Left lung (tissue), 10 donors: ENCODE measurements around the gene MORN1. TPM values are rescaled to one million over a fixed set of nuclear protein-coding genes. Genes with fewer than 3 reads are reported as not detected.

Source experiments
- ATAC-seq: fragments of 200-7000 bp; cut with Tn5 transposase; one replicate; pipeline ENCODE4 v1.9.1; 2020; ENCODE audit warnings: moderate library complexity
- DNase-seq, 4 donors: peaks; one replicate each; pipeline ENCODE4 v3.0.0-alpha.2; 2013 to 2020
- H3K27ac ChIP-seq, 2 donors: fragments of 200-600 bp; sonication (generic) in 1 of 2; one replicate each; pipeline versions ENCODE4 v1.5.0 to v1.8.0; 2020 to 2021
- H3K27me3 ChIP-seq, 2 donors: fragments of 200-600 bp; sonication (generic) in 1 of 2; one replicate each; pipeline versions ENCODE4 v1.5.0 to v1.8.0; 2020 to 2021
- H3K36me3 ChIP-seq, 2 donors: fragments of 200-600 bp; sonication (generic) in 1 of 2; one replicate each; pipeline versions ENCODE4 v1.5.0 to v1.8.0; 2020 to 2021
- H3K4me1 ChIP-seq, 2 donors: fragments of 200-600 bp; one replicate each; pipeline ENCODE4 v1.8.0; 2021
- H3K4me3 ChIP-seq, 2 donors: fragments of 200-600 bp; sonication (generic) in 1 of 2; one replicate each; pipeline versions ENCODE4 v1.5.0 to v1.8.0; 2020 to 2021; ENCODE audit warnings: mild to moderate bottlenecking in 1 of 2
- H3K9me3 ChIP-seq, 2 donors: fragments of 200-600 bp; sonication (generic) in 1 of 2; one replicate each; pipeline versions ENCODE4 v1.5.0 to v1.8.0; 2020 to 2021
- CTCF ChIP-seq, 2 donors: fragments of 200-600 bp; sonication (generic) in 1 of 2; IDR thresholded peaks; one replicate each; pipeline versions ENCODE4 v1.5.0 to v1.8.0; 2021; ENCODE audit warnings: antibody characterized with exemption in 2 of 2
- intact Hi-C, 2 donors: fragments of 100-400 bp; cut with DNase I; formaldehyde crosslinking; loops; one replicate each; pipeline versions ENCODE4 v1.11.2 to v1.14.2; 2022
- polyA plus RNA-seq, 6 donors: library from polyadenylated mRNA; unstranded; fragments of 120-200 nt; gene quantifications; one replicate each; pipeline ENCODE4 v1.2.1, GENCODE V29; 2013; ENCODE audit not compliant: insufficient read length in 6 of 6
- total RNA-seq, 2 donors: library from RNA; stranded (reverse); fragmentation: NEBNext Ultra II Directional; extraction: Animal tissue kit (Norgen Biotek cat#: 25700); gene quantifications; one replicate each; pipeline ENCODE4 v1.2.1, GENCODE V29; 2021
- donor health status: DM: no; HTN: yes; CAD: no.
- donor health status: DM: no; HTN: no; CAD: no.

The MORN1 gene
- total and polyA plus RNA-seq, 8 donors, result 7.5 to 17.8 (median 14.1) TPM

- no peaks in the 10 kb centered on the region for H3K36me3 ChIP-seq
- no peak overlapping the region for H3K27ac ChIP-seq
- TF ChIP-seq CTCF (IDR thresholded peaks at IDR 0.05), result no peak
- no peaks in the 10 kb centered on the region for H3K27me3 ChIP-seq
- H3K4me3 ChIP-seq, result no peak overlapping the region
- intact Hi-C loops, result loop anchor here in 1 of 2 donors (10.0 kb wide), 1 partner anchor 189 kb away; the partner anchor contains the start of gene FAAP20
- ATAC-seq, result no peak
- H3K4me1 ChIP-seq, result peaks cover 4 to 6% of the 10 kb centered on the region in 2 donors
- DNase-seq, result peak in 2 of 4 donors; percentile 24 to 47
- H3K9me3 ChIP-seq, result no peaks in the 10 kb centered on the region
These were observed 7.1 kb downstream of the MORN1 start for GRCh38 chr1:2384130-2384860.

- no peak for TF ChIP-seq CTCF (IDR thresholded peaks at IDR 0.05)
- intact Hi-C loops, result loop anchor here (2.0 to 10.0 kb wide), 2 partner anchors 189 kb away; partner anchors contain the start of gene FAAP20 (in 2 of the 2)
- H3K9me3 ChIP-seq, result no peaks in the 10 kb centered on the region
- H3K27ac ChIP-seq, result no peak overlapping the region
- no peak overlapping the region for H3K4me3 ChIP-seq
- no peaks in the 10 kb centered on the region for H3K27me3 ChIP-seq
- no peak for ATAC-seq
- DNase-seq, result peak in 2 of 4 donors; percentile 15 to 45
- no peaks in the 10 kb centered on the region for H3K36me3 ChIP-seq
- H3K4me1 ChIP-seq, result peaks cover 4 to 6% of the 10 kb centered on the region in 2 donors
These were observed 7.8 kb downstream of the MORN1 start for GRCh38 chr1:2383576-2383975.

GRCh38 chr1:2382621-2383361 is 8.6 kb downstream of the MORN1 start:
- no peak overlapping the region for H3K27ac ChIP-seq
- H3K36me3 ChIP-seq, result no peaks in the 10 kb centered on the region
- DNase-seq (peak in 3 of 4 donors; percentile 26 to 75 (median 30)), ATAC-seq (peak; percentile 53)
- peak in 1 of 2 donors; percentile 17 for TF ChIP-seq CTCF (IDR thresholded peaks at IDR 0.05)
- H3K27me3 ChIP-seq, result no peaks in the 10 kb centered on the region
- H3K9me3 ChIP-seq, result no peaks in the 10 kb centered on the region
- no peak overlapping the region for H3K4me3 ChIP-seq
- intact Hi-C loops, result loop anchor here (2.0 to 10.0 kb wide), 2 partner anchors 188 kb away; partner anchors contain the start of gene FAAP20 (in 2 of the 2)
- peaks cover 4 to 6% of the 10 kb centered on the region in 2 donors for H3K4me1 ChIP-seq

GRCh38 chr1:2381741-2382620 is 9.4 kb downstream of the MORN1 start:
- DNase-seq, result peak; percentile 69 to 97 (median 86)
- H3K9me3 ChIP-seq, result no peaks in the 10 kb centered on the region
- H3K27ac ChIP-seq, result no peak overlapping the region
- peaks cover 4 to 6% of the 10 kb centered on the region in 2 donors for H3K4me1 ChIP-seq
- intact Hi-C loops, result loop anchor here (2.0 to 10.0 kb wide), 2 partner anchors 187 kb away; partner anchors contain the start of gene FAAP20 (in 2 of the 2)
- H3K27me3 ChIP-seq, result no peaks in the 10 kb centered on the region
- H3K36me3 ChIP-seq, result no peaks in the 10 kb centered on the region
- peak; percentile 98 for ATAC-seq
- TF ChIP-seq CTCF (IDR thresholded peaks at IDR 0.05), result peak; percentile 87 to 95
- no peak overlapping the region for H3K4me3 ChIP-seq
